NCI-H2107 (cell line): Measurements from ENCODE around the gene WDR76.
"Not testable (repeated sequence)": the region's sequence is repeated elsewhere in the genome, so short reads cannot be mapped to it uniquely, and the experiment has no call there.

Experiments
- DNase-seq: peaks from one replicate; lab custom pipeline; 2025; lab: John Stamatoyannopoulos, UW

The WDR76 gene

DNA sequence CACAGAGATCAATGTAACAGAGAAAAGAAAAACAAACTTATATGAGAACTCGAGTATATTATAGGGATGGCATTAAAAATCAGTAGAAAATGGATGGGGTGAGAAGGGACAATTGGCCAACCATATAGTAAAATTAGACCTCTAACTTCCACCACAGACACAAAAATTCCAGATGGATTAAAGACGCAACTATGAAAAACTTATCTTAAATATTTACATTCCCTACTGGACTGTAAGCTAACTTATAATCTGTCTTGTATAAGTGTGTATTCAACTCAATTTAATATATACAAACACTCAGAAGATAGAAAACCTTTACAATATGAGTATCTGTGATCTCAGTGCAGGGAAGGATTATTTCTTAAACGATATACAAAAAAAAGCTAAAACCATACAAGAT, 5.3 kb upstream of the WDR76 start:
- DNase-seq = no peak

DNA sequence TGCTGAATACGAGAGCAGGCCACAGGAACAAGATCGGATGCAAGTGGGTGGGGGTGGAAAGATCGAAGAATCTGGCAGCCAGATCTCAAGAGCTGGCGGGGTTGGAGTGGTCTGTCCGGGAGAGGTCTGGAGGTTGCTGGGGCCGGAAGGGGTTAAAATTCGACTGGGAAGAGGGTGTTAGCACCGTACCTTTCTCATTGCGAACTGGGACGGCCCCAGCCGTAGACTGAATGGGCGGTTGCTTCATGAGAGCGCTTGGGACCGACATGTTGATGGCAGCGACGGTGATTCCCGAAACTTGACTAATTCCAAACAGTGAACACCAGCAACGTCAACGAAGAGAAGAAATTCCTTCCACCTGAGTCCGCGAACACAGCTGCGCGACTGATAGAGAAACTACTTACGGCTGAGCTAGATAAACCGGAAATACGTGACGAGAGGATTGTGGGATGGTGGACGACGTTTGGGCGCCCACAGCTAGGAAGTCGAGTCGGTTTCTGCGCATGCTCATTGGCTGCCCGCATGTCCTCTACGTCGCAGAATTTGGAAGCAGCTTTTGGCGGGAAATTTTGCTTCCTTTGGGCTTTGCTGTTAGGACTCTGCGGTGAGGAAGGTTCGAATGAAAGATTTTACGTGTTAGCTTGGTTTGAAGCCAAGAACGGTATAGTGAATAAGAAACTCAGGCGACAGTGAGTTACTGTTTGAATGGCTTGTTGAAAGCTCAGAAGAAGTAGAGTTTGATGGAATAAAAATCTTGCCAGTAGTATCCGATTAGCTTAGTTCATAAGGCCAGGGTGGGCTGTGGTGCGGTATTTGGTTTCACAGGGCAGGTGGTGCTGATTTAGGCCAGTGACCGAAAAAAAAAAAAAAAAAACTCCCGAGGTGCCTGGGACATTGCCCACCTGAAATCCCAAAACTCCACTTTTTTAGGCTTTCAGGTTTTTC, 2.2 kb upstream of the WDR76 start, which contains the start of gene MFAP1:
MFAP1 (minus strand) TSS at position 389 of the 945 bp plus-strand sequence; CDS start at position 268, 121 bp downstream.
- DNase-seq = peak; percentile 90

DNA sequence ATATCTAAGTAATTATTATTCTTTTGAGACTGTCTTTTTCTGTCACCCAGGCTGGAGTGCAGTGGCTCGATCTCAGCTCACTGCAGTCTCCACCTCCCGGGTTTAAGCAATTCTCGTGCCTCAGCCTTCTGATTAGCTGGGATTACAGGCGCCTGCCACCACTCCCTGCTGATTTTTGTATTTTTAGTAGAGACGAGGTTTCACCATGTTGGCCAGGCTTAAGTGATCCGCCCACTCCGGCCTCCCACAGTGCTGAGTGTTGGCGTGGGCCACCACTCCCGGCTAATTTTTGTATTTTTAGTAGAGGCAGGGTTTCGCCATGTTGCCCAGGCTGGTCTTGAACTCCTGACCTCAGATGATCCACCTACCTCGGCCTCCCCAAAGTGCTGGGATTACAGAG, 1.5 kb upstream of the WDR76 start:
- not testable (repeated sequence) for DNase-seq

DNA sequence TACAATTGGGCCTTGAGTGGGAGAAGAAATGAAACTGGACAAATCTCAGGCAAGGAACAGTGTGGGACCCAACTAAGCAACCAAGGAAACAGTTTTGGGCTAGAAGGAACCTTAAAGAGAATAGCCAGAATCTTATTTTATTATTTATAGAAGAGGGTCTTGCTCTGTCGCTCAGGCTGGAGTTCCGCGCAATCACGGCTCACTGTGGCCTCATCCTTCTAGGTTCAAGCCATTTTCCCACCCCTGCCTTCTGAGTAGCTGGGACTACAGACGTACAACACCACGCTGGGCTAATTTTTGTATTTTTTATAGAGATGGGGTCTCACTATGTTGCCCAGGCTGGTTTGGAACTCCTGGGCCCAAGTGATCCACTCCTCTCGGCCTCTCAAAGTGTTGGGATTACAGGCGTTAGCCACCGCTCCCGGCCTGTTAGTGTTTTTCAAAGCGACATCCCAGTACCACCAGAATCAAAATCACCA, 734 bp upstream of the WDR76 start:
- no peak for DNase-seq

DNA sequence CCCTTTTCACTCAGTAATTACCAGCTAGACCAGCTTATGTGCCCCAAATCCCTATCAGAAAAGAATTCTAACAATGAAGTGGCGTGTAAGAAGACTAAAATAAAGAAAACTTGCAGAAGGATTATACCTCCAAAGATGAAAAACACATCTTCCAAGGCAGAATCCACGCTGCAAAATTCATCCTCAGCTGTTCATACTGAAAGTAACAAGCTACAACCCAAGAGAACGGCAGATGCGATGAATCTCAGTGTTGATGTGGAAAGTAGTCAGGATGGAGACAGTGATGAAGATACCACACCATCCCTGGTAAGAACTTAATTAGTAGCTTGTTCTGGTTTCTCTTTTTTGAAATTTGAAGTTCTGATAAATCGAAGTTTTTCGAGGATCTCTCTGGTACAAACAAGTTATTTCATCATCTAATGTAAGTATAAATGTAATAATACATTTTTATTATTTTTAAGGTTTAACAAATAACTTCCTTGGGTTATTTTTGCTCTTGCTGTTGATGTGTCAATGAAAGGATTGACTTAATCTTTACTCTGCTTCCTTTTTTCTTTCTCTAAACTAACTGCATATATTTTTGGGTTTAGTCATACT, 1.4 kb downstream of the WDR76 start:
- DNase-seq = no peak

DNA sequence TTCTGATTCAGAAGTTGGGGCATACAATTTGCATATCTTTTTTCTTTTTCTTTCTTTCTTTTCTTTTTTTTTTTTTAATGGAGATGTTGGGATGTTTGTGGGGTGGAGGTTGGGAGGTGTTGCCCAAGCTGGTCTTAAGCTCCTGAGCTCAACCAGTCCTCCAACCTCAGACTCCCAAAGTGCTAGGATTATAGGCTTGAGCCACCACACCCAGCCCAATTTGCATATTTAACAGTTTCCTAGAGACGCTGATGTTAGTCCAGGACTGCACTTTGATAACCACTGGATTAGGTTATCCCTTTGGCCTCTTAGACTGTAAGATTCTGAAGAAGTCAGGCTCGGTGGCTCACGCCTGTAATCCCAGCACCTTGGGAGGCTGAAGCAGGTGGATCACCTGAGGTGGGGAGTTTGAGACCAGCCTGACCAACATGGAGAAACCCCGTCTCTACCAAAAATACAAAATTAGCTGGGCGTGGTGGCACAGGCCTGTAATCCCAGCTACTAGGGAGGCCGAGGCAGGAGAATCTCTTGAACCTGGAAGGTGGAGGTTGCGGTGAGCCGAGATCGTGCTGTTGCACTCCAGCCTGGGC, 3.2 kb downstream of the WDR76 start:
- not testable (repeated sequence) for DNase-seq

DNA sequence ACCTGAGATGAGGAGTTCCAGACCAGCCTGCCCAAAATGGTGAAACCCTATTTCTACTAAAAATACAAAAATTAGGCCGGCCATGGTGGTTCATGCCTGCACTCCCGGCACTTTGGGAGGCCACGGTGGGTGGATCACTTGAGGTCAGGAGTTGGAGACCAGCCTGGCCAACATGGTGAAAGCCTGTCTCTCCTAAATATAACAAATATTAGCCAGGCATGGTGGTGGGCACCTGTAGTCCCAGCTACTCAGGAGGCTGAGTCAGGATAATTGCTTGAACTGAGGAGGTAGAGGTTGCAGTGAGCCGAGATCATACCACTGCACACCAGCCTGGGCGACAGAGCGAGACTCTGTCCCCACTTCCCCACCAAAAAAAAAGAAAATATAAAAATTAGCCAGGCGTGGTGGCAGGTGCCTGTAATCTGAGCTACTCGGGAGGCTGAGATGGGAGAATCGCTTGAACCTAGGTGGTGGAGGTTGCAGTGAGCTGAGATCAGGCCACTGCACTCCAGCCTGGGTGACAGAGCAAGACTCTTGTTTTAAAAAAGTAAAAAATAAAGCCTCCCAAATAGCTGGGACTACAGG, 4.0 kb downstream of the WDR76 start:
- DNase-seq = not testable (repeated sequence)

DNA sequence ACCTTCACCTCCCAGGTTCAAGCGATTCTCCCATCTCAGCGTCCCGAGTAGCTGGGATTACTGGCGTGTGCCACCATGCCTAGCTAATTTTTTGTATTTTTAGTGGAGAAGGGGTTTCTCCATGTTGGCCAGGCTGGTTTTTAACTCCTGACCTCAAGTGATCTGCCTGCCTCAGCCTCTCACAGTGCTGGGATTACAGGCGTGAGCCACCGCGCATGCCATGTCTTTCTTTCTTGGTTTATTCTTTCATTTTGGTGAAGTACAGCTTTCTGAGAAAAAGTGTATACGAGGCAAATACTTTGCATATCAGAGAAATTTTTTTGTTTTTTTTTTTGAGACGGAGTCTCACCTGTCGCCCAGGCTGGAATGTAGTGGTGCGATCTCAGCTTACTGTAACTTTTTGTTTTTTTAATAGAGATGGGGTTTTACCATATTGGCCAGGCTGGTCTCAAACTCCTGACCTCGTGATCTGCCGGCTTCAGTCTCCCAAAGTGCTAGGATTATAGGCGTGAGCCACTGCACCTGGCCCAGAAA, 4.8 kb downstream of the WDR76 start:
- DNase-seq = not testable (repeated sequence)

DNA sequence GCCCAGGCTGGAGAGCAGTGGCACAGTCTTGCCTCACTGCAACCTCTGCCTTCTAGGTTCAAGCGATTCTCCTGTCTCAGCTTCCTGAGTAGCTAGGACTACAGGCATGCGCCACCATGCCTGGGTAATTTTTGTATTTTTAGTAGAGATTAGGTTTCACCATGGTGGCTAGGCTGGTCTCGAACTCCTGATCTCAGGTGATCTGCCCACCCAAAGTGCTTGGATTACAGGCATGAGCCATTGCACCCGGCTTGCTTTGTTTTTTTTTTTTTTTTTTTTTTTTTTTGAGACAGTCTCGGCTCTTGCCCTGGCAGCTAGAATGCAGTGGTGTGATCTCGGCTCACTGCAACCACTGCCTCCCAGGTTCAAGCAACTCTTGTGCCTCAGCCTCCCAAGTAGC, 5.7 kb downstream of the WDR76 start:
- not testable (repeated sequence) for DNase-seq

DNA sequence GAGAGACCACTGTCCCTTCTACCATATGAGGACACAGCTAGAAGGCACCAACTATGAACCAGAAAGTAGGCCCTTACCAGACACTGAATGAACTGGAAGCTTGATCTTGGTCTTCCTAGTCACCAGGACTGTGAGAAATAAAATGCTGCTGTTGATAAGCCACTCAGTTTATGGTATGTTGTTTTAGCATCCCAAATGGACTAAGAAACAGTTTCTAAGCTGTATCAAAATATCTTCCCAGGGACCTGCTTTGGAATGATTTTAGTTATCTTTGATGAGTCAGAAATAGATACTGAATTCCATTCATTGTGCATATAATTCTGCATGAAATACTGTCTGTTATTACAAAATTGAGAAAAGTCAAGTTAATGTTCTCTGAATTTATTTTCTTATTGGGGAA, 18.6 kb downstream of the WDR76 start:
- DNase-seq = no peak

DNA sequence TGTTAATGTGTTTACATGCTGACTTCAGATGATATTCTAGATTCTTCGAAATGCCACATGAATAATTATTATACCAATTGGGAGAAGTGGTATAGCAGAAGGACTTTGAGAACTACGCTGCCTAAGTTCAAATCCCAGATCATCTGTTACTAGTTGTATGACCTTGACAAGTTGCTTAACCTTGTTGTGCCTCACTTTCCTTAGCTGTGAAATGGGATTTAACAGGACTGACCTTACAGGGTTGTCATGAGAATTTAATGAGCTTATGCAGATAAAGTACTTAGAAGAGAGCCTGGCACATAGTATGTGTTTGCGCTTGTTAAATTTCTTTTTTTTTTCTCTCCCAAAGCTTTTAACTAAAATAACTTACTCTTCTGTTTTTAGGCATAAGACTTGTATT, 24.4 kb downstream of the WDR76 start:
- DNase-seq = no peak

DNA sequence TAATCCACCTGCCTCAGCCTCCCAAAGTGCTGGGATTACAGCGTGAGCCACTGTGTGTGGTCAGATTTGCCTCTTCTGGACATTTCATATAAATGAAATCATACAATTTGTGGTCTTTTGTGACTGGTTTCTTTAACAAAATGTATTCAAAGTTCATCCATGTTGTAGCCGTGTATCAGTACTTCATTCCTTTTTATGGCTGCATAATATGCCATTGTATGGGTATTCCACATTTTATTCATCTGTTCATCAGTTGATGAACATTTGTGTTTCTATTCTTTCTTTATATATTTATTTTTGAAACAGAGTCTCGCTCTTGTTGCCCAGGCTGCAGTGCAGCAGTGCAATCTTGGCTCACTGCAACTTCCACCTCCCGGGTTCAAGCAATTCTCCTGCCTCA, 25.8 kb downstream of the WDR76 start:
- no peak for DNase-seq

DNA sequence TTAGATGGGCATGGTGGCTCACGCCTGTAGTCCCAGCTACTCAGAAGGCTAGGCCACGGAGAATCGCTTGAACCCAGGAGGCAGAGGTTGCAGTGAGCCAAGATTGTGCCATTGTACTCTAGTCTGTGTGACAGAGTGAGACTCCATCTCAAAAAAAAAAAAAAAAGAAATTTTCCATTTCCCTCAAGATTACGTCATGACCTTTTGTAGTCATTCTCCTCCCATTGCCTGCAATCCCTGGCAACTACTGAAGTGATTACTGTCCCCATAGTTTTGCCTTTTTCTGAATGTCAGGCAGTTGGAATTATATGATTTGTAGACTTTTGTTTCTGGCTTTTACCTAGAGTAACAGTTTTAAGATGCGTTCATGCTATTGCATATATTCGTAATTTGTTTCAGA, 28.0 kb downstream of the WDR76 start:
- no peak for DNase-seq

DNA sequence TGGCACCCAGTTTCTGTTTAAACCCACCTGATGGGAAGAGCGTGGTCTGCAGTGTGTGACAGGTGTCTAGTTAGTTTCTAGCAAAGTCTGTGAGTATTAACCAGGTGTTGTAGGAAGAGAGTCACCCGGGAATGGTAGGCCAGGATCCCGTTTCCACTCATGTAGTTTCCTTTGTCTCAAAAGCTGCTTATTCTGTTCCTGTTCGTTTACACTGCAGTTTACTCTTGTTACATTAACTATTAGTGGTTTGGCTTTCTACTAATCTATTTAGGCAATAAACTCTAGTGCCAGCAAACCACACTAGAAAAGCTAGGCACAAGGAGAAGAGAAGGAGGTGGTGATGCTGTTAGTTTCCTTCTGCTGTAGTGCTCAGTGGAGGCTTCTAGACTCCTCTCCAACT, 32.7 kb downstream of the WDR76 start:
- peak; percentile 48 for DNase-seq

DNA sequence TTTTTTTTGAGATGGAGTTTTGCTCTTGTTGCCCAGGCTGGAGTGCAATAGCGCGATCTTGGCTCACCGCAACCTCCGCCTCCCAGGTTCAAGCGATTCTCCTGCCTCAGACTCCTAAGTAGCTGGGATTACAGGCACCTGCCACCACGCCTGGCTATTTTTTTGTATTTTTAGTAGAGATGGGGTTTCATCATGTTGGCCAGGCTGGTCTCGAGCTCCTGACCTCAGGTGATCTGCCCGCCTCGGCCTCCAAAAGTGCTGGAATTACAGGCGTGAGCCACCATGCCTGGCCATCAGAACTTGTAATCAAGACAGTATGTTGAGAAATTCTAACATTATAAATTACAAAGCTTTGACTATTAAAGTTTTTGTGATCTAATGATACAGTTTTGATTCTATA, 39.8 kb downstream of the WDR76 start:
- not testable (repeated sequence) for DNase-seq

DNA sequence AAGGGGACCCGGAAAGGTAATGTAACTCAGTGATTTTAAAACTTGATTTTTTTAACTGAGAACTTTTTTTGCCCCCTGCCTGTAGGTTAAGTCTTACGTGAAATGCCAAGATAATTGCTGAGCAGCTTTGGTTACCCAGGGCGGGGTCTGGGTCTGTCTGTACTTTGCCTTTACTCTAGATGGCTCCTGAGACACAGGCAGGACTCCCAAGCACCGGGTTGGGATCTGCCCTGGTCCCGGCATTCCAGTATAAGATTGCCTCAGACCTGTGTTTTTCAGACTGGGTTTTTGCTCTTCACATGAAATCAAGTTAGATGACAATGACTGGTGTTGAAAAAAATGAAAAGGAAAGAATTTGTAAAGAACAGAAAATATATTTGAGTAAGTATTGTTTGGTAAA, 40.3 kb downstream of the WDR76 start:
- DNase-seq = no peak

DNA sequence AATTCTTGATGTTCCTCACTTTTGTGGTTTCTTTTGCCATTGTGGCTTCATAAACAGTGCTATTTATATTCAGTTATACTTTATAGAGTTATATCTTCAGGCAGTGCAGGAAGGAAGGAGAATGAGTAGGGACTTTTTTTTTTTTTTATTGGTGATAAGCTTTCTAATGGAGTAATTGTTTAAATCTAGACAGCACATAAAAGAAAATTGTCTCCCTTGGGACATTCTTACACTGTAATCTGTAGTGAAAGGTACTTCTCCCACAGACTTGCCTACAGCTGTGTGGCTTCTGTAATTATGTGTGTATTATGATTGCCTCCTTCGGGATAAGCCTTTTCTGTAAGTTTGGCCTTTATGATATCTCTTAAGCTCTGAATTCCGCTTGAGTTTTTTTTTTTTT, 41.6 kb downstream of the WDR76 start:
- DNase-seq = no peak

DNA sequence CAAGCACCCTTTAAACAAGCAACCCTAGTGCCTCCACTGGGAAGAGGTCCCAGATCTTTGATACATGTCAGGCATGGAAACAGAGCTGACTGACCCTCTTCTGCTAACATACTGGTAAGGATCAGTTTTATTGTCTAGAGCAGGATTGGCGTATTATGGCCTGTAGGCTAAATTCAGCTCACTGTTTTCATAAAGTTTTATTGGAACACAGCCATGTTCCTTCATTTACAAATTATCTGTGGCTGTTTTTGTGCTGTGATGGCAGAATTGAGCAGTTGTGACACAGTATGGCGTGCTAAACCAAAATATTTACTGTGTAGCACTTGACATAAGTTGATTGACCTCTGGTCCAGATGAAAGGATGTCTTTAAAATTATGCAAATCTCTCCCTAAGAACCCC, 45.0 kb downstream of the WDR76 start:
- DNase-seq = no peak

DNA sequence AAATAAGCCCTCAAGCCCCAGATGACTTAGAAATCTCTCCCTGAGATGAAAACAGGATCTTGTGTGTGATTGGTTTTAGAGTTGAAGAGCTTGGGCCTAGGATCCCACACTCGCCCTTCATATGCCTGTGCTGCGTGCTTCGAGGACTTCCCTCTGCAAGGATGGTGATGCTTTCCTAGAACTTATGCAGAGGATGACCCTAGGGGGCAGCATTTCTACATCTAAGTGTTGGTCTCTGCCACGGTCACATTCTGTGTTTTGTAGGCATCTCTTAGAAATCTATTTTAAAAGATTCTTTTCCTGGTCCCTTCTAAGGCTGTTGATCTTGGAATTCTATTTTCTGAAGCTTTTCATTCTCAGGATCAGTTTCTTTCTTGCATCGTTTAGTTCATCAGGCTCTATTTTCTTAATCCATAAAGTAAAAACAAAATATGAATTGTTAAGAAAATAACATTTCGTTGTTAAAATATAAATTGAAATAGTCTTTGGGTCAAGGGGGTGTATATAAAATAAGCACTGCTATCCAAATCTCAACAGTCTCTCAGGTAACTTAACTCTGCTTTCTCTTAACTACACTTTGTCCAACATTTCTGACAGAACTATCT, 45.7 kb downstream of the WDR76 start:
- no peak for DNase-seq

DNA sequence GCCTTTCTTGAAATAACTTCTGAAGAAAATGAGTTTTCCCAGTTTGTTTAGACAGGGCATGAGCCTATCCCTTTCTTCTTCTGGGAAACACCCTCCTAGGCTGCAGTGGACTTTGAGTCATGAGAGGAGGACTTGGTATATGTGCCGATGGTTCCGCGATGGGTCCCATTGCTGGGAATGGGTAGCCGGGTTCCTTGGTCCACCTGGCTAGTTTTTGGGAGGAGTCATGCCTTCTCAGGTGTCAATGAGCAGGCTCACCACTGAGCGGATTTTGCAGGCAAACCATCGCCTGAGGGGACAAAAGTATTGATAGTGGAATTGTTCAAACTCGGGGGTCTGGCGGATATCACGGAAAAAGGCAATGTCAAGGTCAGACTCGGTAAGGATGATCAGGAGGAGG, 46.8 kb downstream of the WDR76 start:
- no peak for DNase-seq

DNA sequence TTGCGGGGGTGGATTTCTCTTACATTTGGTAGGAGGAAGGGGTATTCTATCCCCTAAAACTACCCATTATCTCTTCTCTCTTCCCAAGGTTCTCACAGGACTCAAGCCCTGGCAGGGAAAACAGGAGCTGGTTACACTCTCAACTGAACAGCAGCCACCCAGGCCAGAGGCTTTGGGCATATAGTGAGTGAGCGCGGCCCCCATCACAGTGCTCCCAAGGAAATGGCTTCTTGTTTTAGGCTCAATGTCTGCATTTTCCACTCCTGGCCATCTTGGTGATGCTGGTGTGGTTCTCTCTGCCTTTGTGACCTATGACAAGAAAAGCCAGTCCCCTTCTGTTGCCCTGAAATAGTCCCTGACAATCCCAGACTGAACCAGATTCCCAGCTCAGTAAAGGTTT, 50.1 kb downstream of the WDR76 start:
- no peak for DNase-seq

DNA sequence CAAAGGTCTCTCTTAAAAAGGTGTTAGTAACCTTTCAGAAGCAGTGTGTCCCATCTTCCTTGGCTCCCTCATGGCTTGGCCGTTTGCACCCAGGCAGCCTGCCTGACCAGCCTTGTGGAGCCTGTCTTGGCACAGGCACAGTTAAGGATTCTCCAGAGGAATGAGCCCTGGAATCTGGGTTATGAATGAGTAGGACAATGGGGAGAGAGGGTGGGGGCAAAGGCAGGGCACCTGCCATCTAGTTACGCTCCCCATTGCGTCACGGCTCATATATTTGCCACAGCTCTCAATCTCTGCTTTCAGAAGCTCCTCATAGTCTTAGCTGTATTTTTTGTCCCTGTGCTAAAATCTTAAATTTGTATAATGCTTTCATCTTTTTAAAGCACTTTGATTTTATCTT, 50.6 kb downstream of the WDR76 start:
- no peak for DNase-seq
